Body of pancreas (tissue), 4 donors: ENCODE measurements around the gene NPR3. TPM values are rescaled to one million over a fixed set of nuclear protein-coding genes. Genes with fewer than 3 reads are reported as not detected.

Source experiments
- ATAC-seq: fragments of 150-250 bp; one replicate; pipeline ENCODE4 v1.9.1; 2016
- DNase-seq, 4 donors: peaks; one replicate each; pipeline ENCODE4 v3.0.0-alpha.2; 2019
- H3K27ac ChIP-seq, 4 donors: fragments of 200-600 bp; sonication (generic); 1 replicate in 3 of 4; 2 replicates in 1 of 4; pipeline versions ENCODE4 v1.5.1 to v1.6.1; 2016 to 2019; ENCODE audit warnings: mild to moderate bottlenecking in 1 of 4, mixed read lengths in 1 of 4, moderate library complexity in 1 of 4
- H3K27me3 ChIP-seq, 2 donors: fragments of 200-600 bp; sonication (generic); one replicate each; pipeline ENCODE4 v1.6.0; 2016; ENCODE audit warnings: mild to moderate bottlenecking in 1 of 2
- H3K36me3 ChIP-seq, 2 donors: fragments of 200-600 bp; sonication (generic); replicated peaks in 1 of 2; 2 replicates each; pipeline ENCODE4 v1.5.1; 2016; ENCODE audit warnings: low read depth in 2 of 2; ENCODE audit not compliant: insufficient read depth in 1 of 2
- H3K4me1 ChIP-seq: fragments of 200-600 bp; sonication (generic); one replicate; pipeline ENCODE4 v1.6.0; 2016
- H3K4me3 ChIP-seq, 2 donors: fragments of 200-600 bp; sonication (generic); 1 replicate in 1 of 2; 2 replicates in 1 of 2; pipeline ENCODE4 v1.5.1; 2016 to 2019
- H3K9me3 ChIP-seq, 3 donors: fragments of 200-600 bp; sonication (generic); 1 replicate in 2 of 3; 2 replicates in 1 of 3; pipeline ENCODE4 v1.5.1; 2016
- POLR2A ChIP-seq, 3 donors: fragments of 450-650 bp; IDR thresholded peaks; one replicate each; pipeline ENCODE4 v1.6.1; 2016; ENCODE audit warnings: antibody characterized with exemption in 3 of 3, mild to moderate bottlenecking in 2 of 3
- WGBS, 2 donors: methylation state at CpG; one replicate each; pipeline ENCODE4 v1.1.5; 2017; 5-methylcytosine and 5-hydroxymethylcytosine counted together
- intact Hi-C: fragments of 100-400 bp; cut with DNase I; formaldehyde crosslinking; loops from one replicate; pipeline ENCODE4 v1.15.1; 2023
- total RNA-seq, 2 donors: library from RNA; depleted of rRNA; stranded (reverse); fragments of >200 nt; gene quantifications; one replicate each; pipeline ENCODE4 v1.1.0, GENCODE V29; 2016
- TF ChIP-seq, protein P1 (sequence below), 7 experiments: fragments of 450-650 bp in 4 of 7; fragments of 200-600 bp in 3 of 7; sonication (generic) in 3 of 7; IDR thresholded peaks; one replicate each; pipeline ENCODE4 v1.5.1; 2016 to 2019; ENCODE audit warnings: antibody characterized with exemption in 7 of 7

Gene NPR3
- total RNA-seq, 2 donors from 2014 or later: 2.6 to 4.7 TPM

DNA sequence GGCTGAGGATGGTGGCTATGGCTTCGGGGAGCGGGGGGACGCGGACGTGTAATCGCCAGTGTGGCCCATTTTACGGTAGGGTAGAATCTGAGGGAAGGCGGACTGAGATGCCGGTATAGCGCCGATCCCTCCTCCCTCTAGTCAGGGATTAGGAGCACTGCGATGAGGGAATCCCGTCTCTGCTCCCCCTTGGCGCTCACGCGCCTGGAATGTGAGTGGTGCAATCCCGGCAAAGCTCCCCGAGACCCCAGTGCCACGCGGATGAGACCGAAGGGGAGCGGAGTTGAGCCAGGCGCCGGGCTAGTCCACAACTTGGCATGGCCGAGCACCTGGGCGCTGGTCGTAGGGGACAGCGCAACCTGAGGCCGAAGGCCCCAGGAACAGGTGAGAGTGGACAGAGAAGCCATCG is 2.2 kb downstream of the NPR3 start:
- Histone ChIP-seq H3K4me1 (peaks cover 29% of the 10 kb centered on the region), H3K36me3 (no peaks in the 10 kb centered on the region), H3K9me3 (no peaks in the 10 kb centered on the region), H3K27ac (no peak overlapping the region), H3K4me3 (no peak overlapping the region), H3K27me3 (peaks cover 0 to 5% of the 10 kb centered on the region in 2 donors)
- WGBS, 2 donors: 2 to 6% methylated on average over 5 to 28 of the region's 30 CpGs
- no peak for TF ChIP-seq POLR2A (IDR thresholded peaks at IDR 0.05)
- TF ChIP-seq, protein P1, sequence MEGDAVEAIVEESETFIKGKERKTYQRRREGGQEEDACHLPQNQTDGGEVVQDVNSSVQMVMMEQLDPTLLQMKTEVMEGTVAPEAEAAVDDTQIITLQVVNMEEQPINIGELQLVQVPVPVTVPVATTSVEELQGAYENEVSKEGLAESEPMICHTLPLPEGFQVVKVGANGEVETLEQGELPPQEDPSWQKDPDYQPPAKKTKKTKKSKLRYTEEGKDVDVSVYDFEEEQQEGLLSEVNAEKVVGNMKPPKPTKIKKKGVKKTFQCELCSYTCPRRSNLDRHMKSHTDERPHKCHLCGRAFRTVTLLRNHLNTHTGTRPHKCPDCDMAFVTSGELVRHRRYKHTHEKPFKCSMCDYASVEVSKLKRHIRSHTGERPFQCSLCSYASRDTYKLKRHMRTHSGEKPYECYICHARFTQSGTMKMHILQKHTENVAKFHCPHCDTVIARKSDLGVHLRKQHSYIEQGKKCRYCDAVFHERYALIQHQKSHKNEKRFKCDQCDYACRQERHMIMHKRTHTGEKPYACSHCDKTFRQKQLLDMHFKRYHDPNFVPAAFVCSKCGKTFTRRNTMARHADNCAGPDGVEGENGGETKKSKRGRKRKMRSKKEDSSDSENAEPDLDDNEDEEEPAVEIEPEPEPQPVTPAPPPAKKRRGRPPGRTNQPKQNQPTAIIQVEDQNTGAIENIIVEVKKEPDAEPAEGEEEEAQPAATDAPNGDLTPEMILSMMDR (IDR thresholded peaks at IDR 0.05): no peak
- intact Hi-C loops: no loop called here
- ATAC-seq: no peak
- DNase-seq: no peak

DNA sequence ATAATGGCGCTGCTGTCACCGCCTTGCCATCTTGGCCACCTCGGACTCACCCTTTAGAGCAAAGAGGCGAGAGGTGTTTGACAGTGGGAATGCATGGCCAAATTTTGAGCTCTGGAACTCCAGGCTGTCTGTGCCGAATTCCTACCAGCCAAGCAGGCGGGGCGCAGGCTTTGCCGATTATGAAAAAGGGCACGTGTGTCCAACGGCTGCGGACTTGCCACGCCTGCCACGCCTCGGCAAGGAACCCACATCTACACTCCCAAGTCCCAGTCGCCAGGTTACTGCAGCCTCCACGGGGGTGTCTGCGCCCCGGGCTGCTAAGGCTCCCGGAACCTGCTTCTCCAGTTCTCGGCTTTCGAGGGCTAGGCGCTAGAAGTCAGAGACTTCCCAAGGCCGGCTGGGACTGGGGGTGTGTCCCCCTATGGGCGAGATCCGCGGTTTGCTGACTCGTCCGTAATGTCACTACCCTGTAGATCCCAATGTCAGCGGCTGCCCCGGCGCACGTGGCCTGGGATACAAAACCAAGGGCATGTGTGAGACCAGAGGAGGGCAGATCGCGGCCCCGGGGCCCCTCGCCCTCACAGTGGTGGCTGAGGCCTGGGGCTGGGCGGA is 2.8 kb downstream of the NPR3 start:
- H3K4me3 ChIP-seq: no peak overlapping the region
- WGBS, 2 donors: 2 to 56% methylated on average over 2 to 37 of the region's 37 CpGs
- no peak overlapping the region for H3K27ac ChIP-seq
- H3K36me3 ChIP-seq: no peaks in the 10 kb centered on the region
- H3K9me3 ChIP-seq: no peaks in the 10 kb centered on the region
- intact Hi-C loops: no loop called here
- ATAC-seq (no peak), DNase-seq (peak in 3 of 4 donors; percentile 16 to 20 (median 18))
- peaks cover 0 to 5% of the 10 kb centered on the region in 2 donors for H3K27me3 ChIP-seq
- H3K4me1 ChIP-seq: peaks cover 29% of the 10 kb centered on the region
- TF ChIP-seq, protein P1 (IDR thresholded peaks at IDR 0.05): no peak
- TF ChIP-seq POLR2A (IDR thresholded peaks at IDR 0.05): no peak

DNA sequence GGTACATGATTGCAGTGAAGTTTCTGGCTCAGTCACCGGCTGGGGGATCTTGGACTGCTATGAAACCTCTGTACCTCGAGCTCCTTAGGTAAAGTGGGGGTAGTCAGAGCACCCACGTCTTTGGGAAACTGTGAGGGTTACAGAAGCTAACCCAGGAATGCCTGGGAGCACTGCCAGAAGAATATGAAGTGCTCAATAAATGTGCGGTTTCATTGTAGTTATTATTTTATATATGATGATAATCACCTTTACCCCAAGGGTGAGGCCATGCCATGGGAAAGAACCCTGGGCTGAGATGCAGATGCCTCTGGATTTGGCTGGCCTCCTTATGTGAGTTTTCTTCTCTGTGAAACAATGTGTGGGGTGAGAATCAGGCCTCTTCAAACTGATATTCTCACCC is 3.7 kb downstream of the NPR3 start:
- WGBS, 2 donors: 27 to 33% methylated on average over 4 of the region's 4 CpGs
- H3K4me1 ChIP-seq: peaks cover 29% of the 10 kb centered on the region
- H3K4me3 ChIP-seq: no peak overlapping the region
- H3K9me3 ChIP-seq: no peaks in the 10 kb centered on the region
- DNase-seq (no peak), ATAC-seq (no peak)
- intact Hi-C loops: no loop called here
- no peak overlapping the region for H3K27ac ChIP-seq
- TF ChIP-seq, protein P1 (IDR thresholded peaks at IDR 0.05): no peak
- no peak for TF ChIP-seq POLR2A (IDR thresholded peaks at IDR 0.05)
- H3K27me3 ChIP-seq: peaks cover 0 to 5% of the 10 kb centered on the region in 2 donors
- no peaks in the 10 kb centered on the region for H3K36me3 ChIP-seq

DNA sequence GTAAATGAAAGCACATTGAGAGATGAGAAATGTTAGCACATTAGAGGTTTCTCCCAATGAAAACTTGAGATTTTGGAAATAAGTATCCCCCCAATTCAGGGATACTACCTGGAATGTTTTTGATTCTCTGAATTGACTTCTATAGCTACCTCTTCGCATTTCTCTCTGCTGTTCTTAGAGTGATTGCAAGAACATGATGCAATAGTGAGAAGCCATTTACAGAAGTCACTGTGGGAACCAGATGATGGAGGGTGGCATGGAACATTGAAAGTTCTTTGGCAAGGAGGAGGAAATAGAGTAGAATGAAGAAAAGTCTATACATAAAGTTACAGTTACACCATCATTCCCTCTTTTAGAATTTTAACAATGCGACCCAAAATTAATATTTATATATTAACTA is 9.2 kb downstream of the NPR3 start:
- Histone ChIP-seq H3K27ac (no peak overlapping the region), H3K9me3 (no peaks in the 10 kb centered on the region), H3K36me3 (no peaks in the 10 kb centered on the region), H3K27me3 (no peaks in the 10 kb centered on the region), H3K4me3 (no peak overlapping the region), H3K4me1 (no peaks in the 10 kb centered on the region)
- intact Hi-C loops: no loop called here
- TF ChIP-seq, protein P1 (IDR thresholded peaks at IDR 0.05): no peak
- TF ChIP-seq POLR2A (IDR thresholded peaks at IDR 0.05): no peak
- ATAC-seq (no peak), DNase-seq (no peak)
- 55 to 70% methylated on average over 2 of the region's 2 CpGs for WGBS, 2 donors

DNA sequence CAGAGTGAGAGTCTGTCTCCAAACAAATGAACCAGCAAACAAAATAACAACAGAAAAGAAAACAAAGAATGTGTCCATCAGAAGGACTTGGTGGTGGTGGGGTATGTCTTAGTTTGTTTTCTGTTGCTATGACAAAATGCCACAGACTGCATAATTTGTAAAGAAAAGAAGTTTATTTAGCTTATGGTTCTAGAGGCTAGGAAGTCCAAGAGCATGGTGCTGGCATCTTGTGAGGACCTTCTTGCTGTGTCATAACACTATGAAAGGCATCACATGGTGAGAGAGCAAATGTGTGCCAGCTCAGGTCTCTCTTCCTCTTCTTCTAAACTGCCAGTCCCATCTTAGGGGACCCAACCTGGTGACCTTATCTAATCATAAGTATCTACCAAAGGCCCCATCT is 10.5 kb downstream of the NPR3 start:
- intact Hi-C loops: no loop called here
- no peak overlapping the region for H3K4me3 ChIP-seq
- no peaks in the 10 kb centered on the region for H3K4me1 ChIP-seq
- TF ChIP-seq POLR2A (IDR thresholded peaks at IDR 0.05): no peak
- TF ChIP-seq, protein P1 (IDR thresholded peaks at IDR 0.05): no peak
- no peaks in the 10 kb centered on the region for H3K9me3 ChIP-seq
- H3K36me3 ChIP-seq: no peaks in the 10 kb centered on the region
- no peaks in the 10 kb centered on the region for H3K27me3 ChIP-seq
- no peak for DNase-seq
- H3K27ac ChIP-seq: no peak overlapping the region
- ATAC-seq: no peak
